H1 (cell line): Measurements from ENCODE around the gene TEAD3. TPM values are rescaled to one million over a fixed set of nuclear protein-coding genes. Genes with fewer than 3 reads are reported as not detected.

ENCODE experiments used
- E2F6 ChIP-seq: IDR thresholded peaks from 2 replicates; pipeline ENCODE4 v1.6.1; 2012; ENCODE audit warnings: inconsistent platforms
- GTF2F1 ChIP-seq: IDR thresholded peaks from 2 replicates; pipeline ENCODE4 v1.6.1; 2012; ENCODE audit warnings: low read depth, low read length, improper control_type of control experiment, borderline replicate concordance
- HDAC2 ChIP-seq, 2 experiments: fragments of 300-600 bp in 1 of 2; sonication (generic) in 1 of 2; IDR thresholded peaks; 2 replicates each; pipeline ENCODE4 v1.6.1; 2011 to 2012; ENCODE audit warnings: low read depth in 2 of 2, low read length in 2 of 2, mild to moderate bottlenecking in 2 of 2, moderate library complexity in 2 of 2, borderline replicate concordance in 1 of 2, inconsistent platforms in 1 of 2
- JUND ChIP-seq: IDR thresholded peaks from 2 replicates; pipeline ENCODE4 v1.6.1; 2011; ENCODE audit warnings: mild to moderate bottlenecking, improper control_type of control experiment, low read length
- KDM1A ChIP-seq: fragments of 200-600, 300-600 bp; sonication (generic); IDR thresholded peaks from 2 replicates; pipeline ENCODE4 v1.7.1; 2016; ENCODE audit warnings: mild to moderate bottlenecking, low read length, borderline replicate concordance
- NRF1 ChIP-seq: IDR thresholded peaks from 2 replicates; pipeline ENCODE4 v1.6.1; 2011; ENCODE audit warnings: mild to moderate bottlenecking, low read depth, low read length, improper control_type of control experiment
- POLR2A ChIP-seq, 2 experiments: IDR thresholded peaks; 1 replicate in 1 of 2; 2 replicates in 1 of 2; pipeline ENCODE4 v1.6.1; 2011; ENCODE audit warnings: low read depth in 2 of 2, low read length in 2 of 2, mild to moderate bottlenecking in 2 of 2; ENCODE audit errors: control extremely low read depth in 1 of 2
- POLR2AphosphoS5 ChIP-seq: IDR thresholded peaks from 2 replicates; pipeline ENCODE4 v1.6.1; 2011; ENCODE audit warnings: low read depth, low read length
- SIN3A ChIP-seq, 2 experiments: IDR thresholded peaks in 1 of 2; conservative IDR thresholded peaks in 1 of 2; 2 replicates each; pipeline ENCODE4 v1.6.1; 2011 to 2012; ENCODE audit warnings: low read length in 2 of 2, improper control_type of control experiment in 1 of 2, low read depth in 1 of 2, mild to moderate bottlenecking in 1 of 2
- polyA plus RNA-seq, 7 experiments: library from polyadenylated mRNA; depleted of rRNA in 3 of 7; stranded (reverse) in 5 of 7; unstranded in 2 of 7; fragments of >200 nt in 5 of 7; fragments of 200-250 nt in 2 of 7; gene quantifications; 1 replicate in 5 of 7; 2 replicates in 1 of 7; 4 replicates in 1 of 7; pipeline versions ENCODE4 v1.2.1 to v1.2.3, GENCODE V29; 2011 to 2013; ENCODE audit warnings: missing spikeins in 2 of 7, mixed read lengths in 2 of 7
- total RNA-seq: library from RNA; stranded (reverse); fragmentation: NEBNext Ultra II Directional; extraction: Animal tissue kit (Norgen Biotek cat#: 25700); gene quantifications from 2 replicates; pipeline ENCODE4 v1.2.1, GENCODE V29; 2021

TEAD3 gene
- total and polyA plus RNA-seq, 2 of the 8 experiments (the other 6 are each of a cell fraction or from before 2014, with no cell fraction given) = 20.1 to 28.7 TPM

- TF ChIP-seq HDAC2 (IDR thresholded peaks at IDR 0.05; ENCODE audit: borderline replicate concordance in 1 of 2, low read depth in 2 of 2, low read length in 2 of 2) (no peak), KDM1A (no peak), GTF2F1 (no peak), POLR2AphosphoS5 (no peak), SIN3A (conservative IDR thresholded peaks at IDR 0.05 in 1 of 2, IDR thresholded peaks at IDR 0.05 in 1 of 2; ENCODE audit: low read depth in 1 of 2, low read length in 2 of 2) (no peak), JUND (no peak), E2F6 (no peak), POLR2A (IDR thresholded peaks at IDR 0.05; ENCODE audit: control extremely low read depth in 1 of 2, low read depth in 2 of 2, low read length in 2 of 2) (no peak), NRF1 (no peak)
Observed at GRCh38 chr6:35512006-35512405, 15.1 kb upstream of the TEAD3 start (continued).
